GM13977 (cell line): Measurements from ENCODE around the gene TXNDC17.
"Not testable (repeated sequence)": the region's sequence is repeated elsewhere in the genome, so short reads cannot be mapped to it uniquely, and the experiment has no call there.

Experiments
- DNase-seq: peaks from one replicate; pipeline ENCODE4 v3.0.0; 2012; ENCODE audit warnings: low spot score
- CTCF ChIP-seq: IDR thresholded peaks from 2 replicates; pipeline ENCODE4 v1.5.1; 2012; ENCODE audit warnings: mild to moderate bottlenecking, control low read depth; ENCODE audit not compliant: insufficient read depth; ENCODE audit errors: extremely low read depth, missing control alignments
- in situ Hi-C: fragments of 300-500 bp; cut with MboI; formaldehyde crosslinking; loops from one replicate; pipeline ENCODE4 v1.12.0; 2022; ENCODE audit warnings: low sequenced_read_pairs, low pct_unique_long_range_greater_than_20kb, mixed read lengths, inconsistent platforms; ENCODE audit not compliant: unreplicated experiment

Gene TXNDC17

GRCh38 chr17:6651919-6652452 lies 11.1 kb downstream of the TXNDC17 start:
- in situ Hi-C loops: loop anchor here (25.0 kb wide), 1 partner anchor 185 kb away; the partner anchor contains the start of gene TEKT1
- peak; percentile 47 for DNase-seq
- TF ChIP-seq CTCF: no peak

- in situ Hi-C loops: loop anchor here (25.0 kb wide), 1 partner anchor 182 kb away; the partner anchor contains the start of gene TEKT1
- DNase-seq: no peak
- TF ChIP-seq CTCF: no peak
These were observed 14.2 kb downstream of the TXNDC17 start for GRCh38 chr17:6654841-6655731.

- in situ Hi-C loops: loop anchor here (25.0 kb wide), 1 partner anchor 181 kb away; the partner anchor contains the start of gene TEKT1
- DNase-seq: not testable (repeated sequence)
These were observed 15.0 kb downstream of the TXNDC17 start for GRCh38 chr17:6655732-6656361.

- DNase-seq: peak; percentile 45
- in situ Hi-C loops: loop anchor here (25.0 kb wide), 1 partner anchor 180 kb away; the partner anchor contains the start of gene TEKT1
These were observed 16.2 kb downstream of the TXNDC17 start for GRCh38 chr17:6656797-6657632.

- TF ChIP-seq CTCF: no peak
- no peak for DNase-seq
- in situ Hi-C loops: loop anchor here (25.0 kb wide), 1 partner anchor 180 kb away; the partner anchor contains the start of gene TEKT1
These were observed 16.9 kb downstream of the TXNDC17 start for GRCh38 chr17:6657633-6658287.

GRCh38 chr17:6658411-6658810 lies 17.6 kb downstream of the TXNDC17 start:
- DNase-seq: not testable (repeated sequence)
- in situ Hi-C loops: loop anchor here (25.0 kb wide), 1 partner anchor 179 kb away; the partner anchor contains the start of gene TEKT1

- in situ Hi-C loops: loop anchor here (10.0 to 25.0 kb wide), 2 partner anchors 177 to 345 kb away; partner anchors contain the start of gene TEKT1
- DNase-seq: no peak
- TF ChIP-seq CTCF: no peak
These were observed 19.2 kb downstream of the TXNDC17 start for GRCh38 chr17:6660101-6660500.
